ENCODE measurements around the gene WAC.

- TF ChIP-seq RBBP5 (IDR thresholded peaks at IDR 0.05; ENCODE audit: borderline replicate concordance, insufficient read depth, low read length, poor library complexity, severe bottlenecking) (no peak), SFPQ (IDR thresholded peaks at IDR 0.05; ENCODE audit: low read depth, low read length) (no peak), CTCF (IDR thresholded peaks at IDR 0.05 in 2 of 3, conservative IDR thresholded peaks at IDR 0.05 in 1 of 3; ENCODE audit: insufficient read depth in 2 of 3, low read depth in 1 of 3, low read length in 3 of 3) (no peak), USF2 (CRISPR knock-in tag; IDR thresholded peaks at IDR 0.05) (no peak)
Observed at GRCh38 chr10:28503114-28503513, 29.8 kb upstream of the WAC start.

Measured in K562 (cell line).